GM18511 (cell line): ENCODE data around the gene TBC1D10B.
A peak's percentile ranks its signal among the peaks of the same experiment; 100 is the strongest.
"Not testable (repeated sequence)": the region's sequence is repeated elsewhere in the genome, so short reads cannot be mapped to it uniquely, and the experiment has no call there.

Source experiments
- ATAC-seq: cut with Tn5 transposase; IDR thresholded peaks from one replicate; pipeline ENCODE4 v1.9.1; 2021; ENCODE audit warnings: mild to moderate bottlenecking, moderate library complexity; ENCODE audit not compliant: unreplicated experiment

Gene TBC1D10B

GRCh38 chr16:30342751-30343490 is 27.4 kb downstream of the TBC1D10B start:
- ATAC-seq, result no peak

- ATAC-seq, result not testable (repeated sequence)
Observed at GRCh38 chr16:30341971-30342370, 28.3 kb downstream of the TBC1D10B start.

DNA sequence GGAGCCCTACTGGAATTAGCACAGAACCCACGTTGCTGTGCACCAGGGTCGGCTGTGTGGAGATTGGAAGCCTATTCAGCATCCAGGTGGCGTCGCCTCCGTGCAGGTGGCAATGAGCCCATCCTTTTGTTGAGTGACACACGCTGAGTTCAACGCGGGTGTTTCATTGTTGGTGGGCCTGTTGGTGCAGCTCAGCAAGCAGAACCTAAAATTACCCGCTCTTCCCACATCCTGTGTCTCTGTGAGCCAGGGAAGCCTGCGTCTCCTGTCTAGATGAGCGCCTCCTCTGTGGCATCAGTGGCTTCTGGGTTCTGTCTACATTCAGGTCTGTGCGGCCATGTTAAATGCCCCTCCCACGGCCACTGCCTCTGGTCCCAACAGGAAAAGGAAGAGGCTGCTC is 29.7 kb downstream of the TBC1D10B start:
- no peak for ATAC-seq

DNA sequence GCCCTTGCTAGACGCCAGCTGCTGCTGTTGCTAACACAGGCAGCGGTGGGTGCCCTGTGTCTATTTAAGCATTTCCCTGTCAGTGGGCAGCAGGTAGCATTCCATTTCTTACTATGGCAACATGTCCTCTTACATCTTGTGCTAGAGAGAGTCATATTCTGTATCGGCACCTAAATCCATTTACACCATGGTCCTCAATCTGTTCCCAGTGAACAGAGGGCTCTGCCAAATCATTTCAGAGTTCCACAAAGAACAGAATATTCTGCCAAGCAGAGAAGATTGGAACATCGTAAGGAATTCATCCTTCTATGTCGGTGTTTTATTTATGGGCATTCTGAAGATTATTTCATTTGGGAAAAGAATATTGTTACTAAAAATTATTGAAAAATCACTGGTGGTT is 31.6 kb downstream of the TBC1D10B start:
- not testable (repeated sequence) for ATAC-seq

DNA sequence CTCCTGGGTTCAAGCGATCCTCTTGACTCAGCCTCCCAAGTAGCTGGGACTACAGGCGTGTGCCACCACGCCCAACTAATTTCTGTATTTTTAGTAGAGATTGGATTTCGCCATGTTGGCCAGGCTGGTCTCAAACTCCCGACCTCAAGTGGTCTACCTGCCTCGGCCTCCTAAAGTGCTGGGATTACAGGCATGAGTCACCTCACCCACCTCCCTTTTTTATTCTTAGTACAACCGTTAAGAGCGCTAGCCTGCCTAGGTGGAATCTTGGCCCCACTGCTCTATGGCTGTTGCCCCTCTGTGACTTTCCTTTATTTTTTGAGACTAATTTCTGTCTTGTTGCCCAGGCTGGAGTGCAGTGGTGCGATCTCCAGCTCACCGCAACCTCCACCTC is 32.3 kb downstream of the TBC1D10B start:
- not testable (repeated sequence) for ATAC-seq

GRCh38 chr16:30335598-30336474 is 34.5 kb downstream of the TBC1D10B start:
- ATAC-seq, result peak; percentile 23

DNA sequence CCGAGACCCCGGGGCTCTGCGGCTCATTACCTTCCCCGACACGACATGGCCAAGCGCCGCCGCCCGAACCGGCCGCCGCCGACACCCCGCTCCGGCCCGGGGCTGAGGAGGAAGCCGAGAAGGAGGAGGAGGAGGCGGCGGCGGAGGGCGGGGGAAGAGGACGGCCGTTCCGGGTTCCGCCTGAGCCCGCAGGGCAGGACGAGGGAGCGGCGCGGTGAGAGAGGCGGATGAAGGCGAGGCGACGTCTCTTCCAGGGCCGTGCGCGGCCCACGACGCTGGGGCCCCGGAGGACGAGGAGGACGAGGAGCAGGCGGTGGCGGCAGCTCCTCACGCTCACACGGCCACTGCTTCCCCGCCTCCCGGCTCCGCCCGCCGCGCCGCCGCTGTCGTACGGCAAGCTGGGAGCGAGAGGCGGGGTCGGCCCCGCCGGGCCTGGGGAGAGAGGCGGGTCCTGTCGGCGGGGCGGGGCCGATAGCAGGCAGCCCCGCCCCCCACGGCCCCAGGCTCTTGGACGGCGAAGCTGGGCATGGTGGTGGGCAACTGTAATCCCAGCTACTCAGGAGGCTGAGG is 35.2 kb downstream of the TBC1D10B start:
- ATAC-seq, result peak; percentile 74

DNA sequence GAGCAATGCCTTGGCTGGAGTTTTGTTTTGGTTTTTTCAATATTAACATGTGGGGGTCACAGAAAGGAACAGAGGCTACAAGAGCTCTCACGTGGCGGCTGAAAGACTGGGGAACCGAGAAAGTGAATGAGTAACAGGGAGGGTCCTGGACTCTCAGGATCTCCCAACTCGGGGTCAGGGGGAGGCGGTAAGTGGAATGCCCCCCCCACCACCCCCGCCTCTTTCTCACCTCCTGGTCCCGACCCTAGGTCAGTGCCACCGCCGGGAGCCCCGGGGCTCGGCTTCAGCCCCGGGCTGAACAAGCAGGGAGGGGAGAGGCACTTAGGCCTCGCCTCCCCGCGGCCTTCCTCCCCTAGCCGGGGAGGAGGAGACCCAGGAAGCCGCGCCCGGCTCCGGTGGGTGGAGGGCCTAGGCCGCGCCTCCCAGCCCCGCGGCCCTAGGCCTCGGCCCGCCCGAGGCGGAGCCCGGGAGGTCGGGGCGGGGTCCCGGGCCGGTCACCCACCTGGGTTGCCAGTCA is 35.8 kb downstream of the TBC1D10B start:
- ATAC-seq, result peak; percentile 88

- not testable (repeated sequence) for ATAC-seq
Observed at GRCh38 chr16:30324220-30324619, 46.1 kb downstream of the TBC1D10B start.

DNA sequence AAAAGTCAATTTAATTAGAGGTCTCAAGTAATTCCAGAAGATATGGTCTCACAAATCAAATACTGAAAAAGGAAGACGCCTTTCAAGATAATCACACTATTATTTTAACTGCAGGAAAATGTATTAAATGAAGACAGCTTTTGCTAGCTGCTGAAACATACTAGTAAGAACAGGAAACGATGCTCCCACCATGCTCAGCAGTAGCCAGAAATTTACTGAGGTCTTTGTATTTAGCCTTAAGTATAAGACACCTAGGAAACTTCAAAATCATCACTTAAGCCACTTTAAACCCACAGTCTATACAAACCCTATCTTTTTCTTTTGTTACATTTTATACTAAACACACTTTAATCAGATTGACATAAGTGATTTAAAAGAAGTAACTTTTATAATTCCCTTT is 51.6 kb downstream of the TBC1D10B start:
- ATAC-seq, result not testable (repeated sequence)

GRCh38 chr16:30310937-30311336 is 59.4 kb downstream of the TBC1D10B start:
- ATAC-seq, result not testable (repeated sequence)

GRCh38 chr16:30309255-30309654 is 61.0 kb downstream of the TBC1D10B start:
- not testable (repeated sequence) for ATAC-seq
